ENCODE results near the gene ZBTB24. TPM values are rescaled to one million over a fixed set of nuclear protein-coding genes. Genes with fewer than 3 reads are reported as not detected.
A peak's percentile ranks its signal among the peaks of the same experiment; 100 is the strongest.

Gene ZBTB24
- polyA plus RNA-seq, 6 donors from 2014 or later = 12.0 to 18.5 (median 16.3) TPM

DNA sequence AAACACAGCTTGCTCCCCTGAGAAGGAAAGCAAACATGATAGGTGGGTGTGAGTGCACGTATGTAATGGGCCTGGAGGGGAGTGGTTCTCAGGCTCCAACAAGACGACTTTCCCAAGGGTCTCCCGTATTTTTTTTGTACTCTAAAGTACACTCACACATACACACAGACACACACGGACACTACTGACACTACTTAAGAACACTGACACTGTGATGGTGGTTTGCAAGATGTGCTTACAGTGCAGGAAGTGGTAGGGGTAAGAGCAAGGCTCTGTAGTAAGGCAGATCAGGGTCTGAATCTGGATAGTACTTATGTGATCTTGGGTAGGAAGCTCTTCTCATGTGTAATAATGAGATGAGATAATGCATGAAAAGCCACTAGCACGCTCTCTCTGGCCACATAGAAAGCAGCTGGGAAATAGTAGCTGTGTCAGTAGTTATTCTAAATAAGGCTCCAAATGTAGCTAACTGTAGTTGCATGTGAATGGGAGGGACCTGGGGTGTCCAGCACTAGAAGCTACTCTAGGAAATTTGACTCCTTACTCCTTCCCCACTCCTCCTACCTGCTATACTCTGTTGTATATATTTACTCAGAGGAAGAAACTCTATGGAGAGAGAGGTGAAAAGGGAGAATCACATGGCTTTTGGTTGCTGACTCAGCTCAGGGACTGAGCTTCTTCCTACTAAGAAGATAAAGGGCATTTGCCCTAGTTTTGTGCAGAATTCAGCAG, 8.4 kb upstream of the ZBTB24 start:
- Mint-ChIP-seq H3K4me1 (peaks cover 16 to 28% (median 18%) of the 10 kb centered on the region in 3 donors), H3K36me3 (no peaks in the 10 kb centered on the region), H3K27me3 (no peaks in the 10 kb centered on the region), H3K27ac (peak overlapping the region in 1 of 6 donors; percentile 71), H3K9me3 (no peaks in the 10 kb centered on the region), H3K4me3 (no peak overlapping the region)
- ATAC-seq (ENCODE audit: low read depth in 2 of 2) (no peak), DNase-seq (no peak)

DNA sequence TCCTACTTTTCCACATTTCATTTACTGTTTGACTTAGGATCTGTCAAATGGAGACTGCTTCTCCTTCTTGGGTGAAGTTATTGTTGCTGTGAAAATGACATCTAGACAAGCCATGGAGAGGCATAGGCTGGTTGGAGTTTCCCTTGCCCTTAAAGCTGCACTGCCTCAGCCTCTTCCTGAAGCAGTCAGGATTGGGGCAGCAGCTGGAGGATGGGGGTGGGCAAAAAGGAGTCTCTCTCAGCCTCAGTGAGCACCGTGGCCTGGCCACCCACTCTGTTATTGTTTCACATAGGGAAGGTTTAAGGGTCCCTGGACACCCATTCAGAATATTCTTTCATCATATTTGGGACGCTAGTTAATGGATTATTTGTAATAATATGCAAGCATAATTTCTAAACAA, 7.7 kb upstream of the ZBTB24 start:
- Mint-ChIP-seq H3K36me3 (no peaks in the 10 kb centered on the region), H3K4me1 (peaks cover 16 to 26% (median 18%) of the 10 kb centered on the region in 3 donors), H3K4me3 (no peak overlapping the region), H3K9me3 (no peaks in the 10 kb centered on the region), H3K27me3 (no peaks in the 10 kb centered on the region), H3K27ac (no peak overlapping the region)
- DNase-seq (no peak), ATAC-seq (ENCODE audit: low read depth in 2 of 2) (no peak)

DNA sequence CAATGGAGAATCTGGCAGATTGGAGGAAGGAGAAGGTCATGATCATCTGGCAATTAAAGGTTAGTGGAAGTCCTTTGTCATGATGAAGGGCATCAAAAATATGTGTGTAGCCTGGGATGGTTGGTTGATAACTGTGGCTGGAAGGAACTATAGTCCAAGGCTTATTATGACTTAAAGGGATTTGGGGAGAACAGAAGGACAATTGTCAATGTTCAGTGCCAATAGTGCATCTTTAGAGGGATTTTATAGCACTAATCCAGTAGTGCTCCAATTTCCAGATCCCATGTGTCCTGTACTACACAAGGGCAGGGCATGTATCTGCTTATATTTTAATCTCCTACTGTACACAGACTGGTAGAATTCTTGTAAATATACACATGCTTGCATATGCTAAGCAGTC, 5.0 kb upstream of the ZBTB24 start:
- no peak for DNase-seq
- no peak for ATAC-seq (ENCODE audit: low read depth in 2 of 2)
- no peaks in the 10 kb centered on the region for H3K27me3 Mint-ChIP-seq
- no peak overlapping the region for H3K4me3 Mint-ChIP-seq
- no peaks in the 10 kb centered on the region for H3K36me3 Mint-ChIP-seq
- H3K9me3 Mint-ChIP-seq = no peaks in the 10 kb centered on the region
- H3K4me1 Mint-ChIP-seq = peaks cover 16 to 24% (median 16%) of the 10 kb centered on the region in 3 donors
- H3K27ac Mint-ChIP-seq = no peak overlapping the region

DNA sequence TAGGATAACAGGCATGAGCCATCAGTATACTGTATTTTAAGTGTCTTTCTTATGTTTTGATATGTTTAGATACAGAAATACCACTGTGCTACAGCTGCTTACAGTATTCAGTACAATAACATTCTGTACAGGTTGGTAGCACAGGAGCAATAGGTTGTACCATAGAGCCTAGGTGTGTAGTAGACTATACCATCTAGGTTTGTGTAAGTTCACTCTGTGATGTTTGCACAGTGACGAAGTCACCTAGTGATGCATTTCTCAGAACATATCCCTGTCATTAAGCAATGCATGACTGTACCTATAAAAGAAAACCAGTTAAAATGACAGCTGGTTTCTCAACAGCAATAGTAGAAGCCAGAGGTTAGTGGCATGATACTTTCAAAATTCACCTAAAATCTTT, 3.0 kb upstream of the ZBTB24 start:
- DNase-seq = no peak
- H3K4me1 Mint-ChIP-seq = peaks cover 23 to 25% (median 24%) of the 10 kb centered on the region in 3 donors
- no peaks in the 10 kb centered on the region for H3K27me3 Mint-ChIP-seq
- peak overlapping the region in 5 of 6 donors; percentile 66 to 96 (median 90) for H3K27ac Mint-ChIP-seq
- peaks cover 8 to 10% of the 10 kb centered on the region in 2 donors for H3K36me3 Mint-ChIP-seq
- ATAC-seq (ENCODE audit: low read depth in 2 of 2) = no peak
- no peak overlapping the region for H3K4me3 Mint-ChIP-seq
- H3K9me3 Mint-ChIP-seq = no peaks in the 10 kb centered on the region

DNA sequence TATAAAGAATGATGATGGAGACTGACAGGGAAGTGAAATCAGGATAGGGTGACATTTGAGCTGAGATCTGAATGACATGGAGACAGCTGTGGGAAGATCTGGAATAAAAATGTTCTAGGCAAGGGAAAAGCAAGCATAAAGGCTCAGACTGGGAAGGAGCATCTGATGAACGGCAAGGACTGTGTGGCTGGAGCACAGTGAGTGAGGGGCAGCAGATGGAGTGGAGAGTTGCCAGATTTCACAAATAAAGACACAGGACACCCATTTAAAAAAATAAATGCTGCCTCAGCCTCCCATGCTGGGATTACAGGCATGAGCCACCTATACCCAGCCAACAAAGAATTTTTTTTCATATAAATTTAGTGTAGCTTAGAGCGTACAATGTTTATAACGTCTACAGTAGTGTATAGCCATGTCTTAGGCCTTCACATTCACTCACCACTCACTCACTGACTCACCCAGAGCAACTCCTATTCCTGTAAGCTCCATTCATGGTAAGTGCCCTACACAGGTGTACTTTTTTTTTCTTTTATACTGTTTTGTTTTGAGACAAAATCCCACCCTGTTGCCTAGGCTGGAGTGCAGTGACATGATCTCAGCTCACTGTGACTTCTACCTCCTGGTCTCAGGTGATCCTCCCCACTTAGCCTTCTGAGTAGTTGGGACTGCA, 2.4 kb upstream of the ZBTB24 start:
- Mint-ChIP-seq H3K9me3 (no peaks in the 10 kb centered on the region), H3K27me3 (no peaks in the 10 kb centered on the region), H3K4me1 (peaks cover 25 to 30% (median 27%) of the 10 kb centered on the region in 3 donors), H3K4me3 (peak overlapping the region in 2 of 8 donors; percentile 25 to 85), H3K27ac (peak overlapping the region in 5 of 6 donors; percentile 66 to 96 (median 90)), H3K36me3 (peaks cover 12 to 13% of the 10 kb centered on the region in 2 donors)
- DNase-seq = no peak
- no peak for ATAC-seq (ENCODE audit: low read depth in 2 of 2)

DNA sequence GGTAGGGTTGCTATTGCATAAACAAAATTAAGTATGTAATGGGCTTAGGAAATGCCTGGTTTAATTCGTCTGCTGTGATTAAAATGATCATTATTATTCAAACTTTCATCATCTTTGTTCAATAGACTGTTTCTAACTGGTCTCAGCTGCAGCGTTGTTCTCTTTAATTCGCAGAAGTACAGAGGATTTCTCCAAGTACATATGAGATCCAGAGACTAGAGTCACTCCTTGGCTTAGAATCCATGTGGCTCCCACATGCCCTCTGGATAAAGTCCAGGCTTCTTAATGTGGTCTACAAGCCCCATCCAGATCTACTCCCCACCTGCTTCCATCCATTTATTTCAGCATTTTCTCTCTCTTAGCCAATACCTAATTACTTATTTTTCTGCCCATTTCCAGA, 1.1 kb upstream of the ZBTB24 start:
- ATAC-seq (ENCODE audit: low read depth in 2 of 2) (no peak), DNase-seq (no peak)
- Mint-ChIP-seq H3K27ac (peak overlapping the region; percentile 90 to 99 (median 94)), H3K36me3 (peaks cover 16 to 19% of the 10 kb centered on the region in 2 donors), H3K9me3 (no peaks in the 10 kb centered on the region), H3K4me1 (peaks cover 33 to 42% (median 36%) of the 10 kb centered on the region in 3 donors), H3K27me3 (no peaks in the 10 kb centered on the region), H3K4me3 (peak overlapping the region in 7 of 8 donors; percentile 73 to 97 (median 85))

DNA sequence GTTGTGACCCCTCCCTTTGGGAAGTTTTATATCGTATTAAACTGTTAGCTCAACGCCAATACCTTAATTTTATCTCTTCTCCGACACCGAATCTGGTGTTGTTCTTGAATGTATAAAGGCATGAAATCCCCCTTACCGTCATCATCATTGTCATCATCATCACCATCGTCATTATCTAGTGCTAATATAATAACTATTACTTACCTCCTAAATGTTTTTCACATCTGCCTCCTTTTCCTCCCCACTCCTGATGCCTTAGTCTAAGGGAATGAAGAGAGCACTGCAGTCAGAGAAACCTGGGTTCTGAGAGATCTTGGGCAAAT, 677 bp upstream of the ZBTB24 start:
- Mint-ChIP-seq H3K27me3 (no peaks in the 10 kb centered on the region), H3K4me1 (peaks cover 37 to 46% (median 40%) of the 10 kb centered on the region in 3 donors), H3K9me3 (no peaks in the 10 kb centered on the region), H3K4me3 (peak overlapping the region; percentile 73 to 97 (median 82)), H3K27ac (peak overlapping the region; percentile 90 to 99 (median 94)), H3K36me3 (peaks cover 20 to 23% of the 10 kb centered on the region in 2 donors)
- DNase-seq (no peak), ATAC-seq (ENCODE audit: low read depth in 2 of 2) (peak; percentile 48 to 49)

DNA sequence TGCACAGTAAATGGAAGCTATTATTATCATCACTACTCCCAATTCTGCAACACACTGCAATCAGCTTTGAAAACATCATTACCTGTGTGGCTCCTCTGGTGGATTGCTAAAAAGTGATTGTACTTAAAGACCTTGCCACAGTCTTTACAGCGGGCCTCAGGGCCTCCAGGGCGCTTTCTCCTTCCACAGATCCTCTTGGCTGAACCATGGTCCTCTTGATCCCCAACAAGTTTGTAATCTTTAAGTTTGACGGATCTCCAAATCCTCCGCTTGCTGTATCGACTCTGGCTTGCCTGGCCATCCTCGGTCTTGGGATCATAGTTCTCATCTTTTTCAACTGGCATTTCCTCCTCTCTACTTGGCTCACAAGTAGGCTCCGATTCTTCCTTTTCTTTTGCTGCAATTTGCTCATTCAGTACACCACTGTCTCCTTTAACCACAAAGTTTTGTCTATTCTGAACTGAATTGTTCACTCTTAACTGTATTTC, 2.0 kb downstream of the ZBTB24 start:
- Mint-ChIP-seq H3K27ac (peak overlapping the region in 5 of 6 donors; percentile 5 to 96 (median 81)), H3K27me3 (no peaks in the 10 kb centered on the region), H3K36me3 (peaks cover 25 to 29% of the 10 kb centered on the region in 2 donors), H3K9me3 (no peaks in the 10 kb centered on the region), H3K4me1 (peaks cover 60 to 73% (median 62%) of the 10 kb centered on the region in 3 donors), H3K4me3 (peak overlapping the region; percentile 90 to 98 (median 94))
- DNase-seq (no peak), ATAC-seq (ENCODE audit: low read depth in 2 of 2) (no peak)

DNA sequence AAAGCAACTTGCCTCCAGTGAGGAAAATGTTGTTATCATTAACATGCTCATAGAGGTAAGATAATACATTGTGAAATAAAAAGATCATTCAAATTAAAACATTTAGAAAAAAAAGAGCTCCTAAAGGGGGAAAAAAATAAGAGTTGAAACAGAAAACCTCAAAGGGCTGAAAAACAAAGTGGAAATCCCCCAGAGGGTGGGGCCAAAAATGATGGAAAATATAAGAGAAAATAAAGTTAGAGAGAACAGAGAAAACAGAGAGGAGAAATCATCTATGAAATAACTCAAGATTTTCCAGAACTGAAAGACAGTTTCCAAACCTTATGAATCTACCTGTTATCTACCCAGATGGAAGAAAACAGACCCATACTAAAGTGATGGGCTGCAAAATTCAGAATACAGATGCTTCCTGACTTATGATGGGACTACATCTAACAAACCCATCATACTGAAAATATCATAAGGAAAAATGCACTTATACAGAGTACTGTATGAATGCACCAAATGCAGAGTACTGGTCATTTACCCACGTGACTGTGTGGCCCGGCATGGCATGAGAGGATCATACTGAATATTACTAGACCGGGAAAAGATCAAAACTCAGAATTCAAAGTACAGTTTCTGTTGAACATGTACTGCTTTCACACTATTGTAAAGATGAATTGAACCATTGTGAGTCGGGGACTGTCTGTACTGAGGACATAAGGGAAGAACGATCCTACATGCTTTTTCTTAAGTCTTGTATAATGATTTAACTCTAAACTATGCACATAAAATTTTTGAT, 4.0 kb downstream of the ZBTB24 start:
- DNase-seq (peak; percentile 24), ATAC-seq (ENCODE audit: low read depth in 2 of 2) (no peak)
- H3K4me3 Mint-ChIP-seq = peak overlapping the region; percentile 81 to 97 (median 90)
- H3K9me3 Mint-ChIP-seq = peaks cover 0 to 1% (median 0%) of the 10 kb centered on the region in 7 donors
- H3K4me1 Mint-ChIP-seq = peaks cover 55 to 78% (median 62%) of the 10 kb centered on the region in 3 donors
- peaks cover 25 to 39% of the 10 kb centered on the region in 2 donors for H3K36me3 Mint-ChIP-seq
- H3K27ac Mint-ChIP-seq = peak overlapping the region; percentile 73 to 98 (median 94)
- no peaks in the 10 kb centered on the region for H3K27me3 Mint-ChIP-seq

DNA sequence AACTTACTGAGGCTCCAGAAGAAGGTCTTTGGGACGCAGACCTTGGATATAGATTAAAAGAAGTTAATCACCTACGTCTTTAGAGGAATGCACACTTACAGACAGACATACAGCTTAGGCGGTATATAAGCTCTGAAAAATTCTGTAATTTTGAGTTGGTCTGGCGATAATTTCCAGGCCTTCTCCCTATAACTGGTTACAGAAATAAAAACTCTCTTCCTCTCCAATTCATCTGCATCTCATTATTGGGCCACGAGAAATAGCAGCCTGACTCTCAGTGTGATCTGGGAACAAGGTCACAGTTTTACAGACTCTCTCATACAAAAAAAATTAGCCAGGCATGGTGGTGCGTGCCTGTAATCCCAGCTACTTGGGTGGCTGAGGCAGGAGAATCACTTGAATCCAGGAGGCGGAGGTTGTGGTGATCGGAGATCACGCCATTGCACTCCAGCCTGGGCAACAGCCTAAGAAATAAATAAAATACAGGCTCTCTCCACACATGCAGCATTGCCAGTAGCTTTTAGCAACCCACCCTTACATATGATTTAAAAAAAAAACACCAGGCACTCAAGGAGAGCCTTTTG, 4.7 kb downstream of the ZBTB24 start:
- H3K4me1 Mint-ChIP-seq = peaks cover 54 to 80% (median 62%) of the 10 kb centered on the region in 3 donors
- H3K27me3 Mint-ChIP-seq = no peaks in the 10 kb centered on the region
- ATAC-seq (ENCODE audit: low read depth in 2 of 2) (no peak), DNase-seq (no peak)
- H3K27ac Mint-ChIP-seq = peak overlapping the region; percentile 91 to 98 (median 95)
- peaks cover 29 to 42% of the 10 kb centered on the region in 2 donors for H3K36me3 Mint-ChIP-seq
- H3K9me3 Mint-ChIP-seq = peaks cover 0 to 1% (median 0%) of the 10 kb centered on the region in 7 donors
- H3K4me3 Mint-ChIP-seq = peak overlapping the region; percentile 81 to 97 (median 90)

DNA sequence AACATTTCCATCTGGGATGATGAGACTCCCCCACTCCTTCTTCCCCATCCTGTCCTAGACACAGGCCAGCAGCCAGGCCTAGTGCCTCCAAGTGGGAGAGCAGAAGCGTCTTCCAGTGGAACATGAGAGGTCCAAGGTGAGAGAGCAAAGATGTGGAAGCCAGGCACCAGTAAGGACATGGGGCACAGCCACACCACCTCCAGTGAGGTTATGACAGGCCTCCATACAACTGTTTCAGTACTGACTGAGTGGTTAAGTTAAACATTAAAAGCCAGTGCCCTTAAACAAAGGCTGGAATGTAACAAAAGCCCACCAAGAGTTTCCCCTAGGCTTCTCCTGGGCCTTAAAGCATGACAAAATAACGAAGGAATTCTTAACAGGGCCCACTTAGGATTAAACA, 5.3 kb downstream of the ZBTB24 start:
- Mint-ChIP-seq H3K4me1 (peaks cover 60 to 86% (median 68%) of the 10 kb centered on the region in 3 donors), H3K27ac (peak overlapping the region in 5 of 6 donors; percentile 86 to 96 (median 93)), H3K4me3 (peak overlapping the region; percentile 81 to 97 (median 88)), H3K9me3 (peaks cover 0 to 1% (median 0%) of the 10 kb centered on the region in 7 donors), H3K36me3 (peaks cover 34 to 45% of the 10 kb centered on the region in 2 donors), H3K27me3 (no peaks in the 10 kb centered on the region)
- no peak for DNase-seq
- ATAC-seq (ENCODE audit: low read depth in 2 of 2) = no peak

DNA sequence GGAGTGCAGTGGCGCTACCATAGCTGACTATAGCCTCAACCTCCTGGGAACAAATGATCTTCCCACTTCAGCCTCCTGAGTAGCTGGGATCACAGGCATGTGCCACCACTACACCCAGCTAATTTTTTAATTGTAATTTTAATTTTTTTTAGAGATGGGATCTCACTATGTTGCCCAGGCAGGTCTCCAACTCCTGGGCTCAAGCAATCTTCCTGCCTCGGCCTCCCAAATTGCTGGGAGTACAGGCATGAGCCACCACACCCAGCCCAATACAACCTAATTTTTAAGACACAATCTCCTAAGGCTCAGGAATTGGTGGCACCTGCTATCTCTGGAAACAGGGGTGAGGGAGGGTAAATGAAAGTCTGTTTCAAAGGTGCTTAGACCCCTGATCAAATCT, 5.8 kb downstream of the ZBTB24 start:
- Mint-ChIP-seq H3K36me3 (peaks cover 34 to 50% of the 10 kb centered on the region in 2 donors), H3K9me3 (peaks cover 0 to 1% (median 0%) of the 10 kb centered on the region in 7 donors), H3K4me3 (peak overlapping the region; percentile 81 to 97 (median 88)), H3K27me3 (no peaks in the 10 kb centered on the region), H3K27ac (peak overlapping the region in 5 of 6 donors; percentile 70 to 96 (median 93)), H3K4me1 (peaks cover 62 to 88% (median 73%) of the 10 kb centered on the region in 3 donors)
- ATAC-seq (ENCODE audit: low read depth in 2 of 2) = no peak
- no peak for DNase-seq
